ENCODE measurements around the gene SGK2. TPM values are rescaled to one million over a fixed set of nuclear protein-coding genes. Genes with fewer than 3 reads are reported as not detected.

SGK2 gene
- total and polyA plus RNA-seq, 2 of the 13 experiments (the other 11 are each of a cell fraction or from before 2014, with no cell fraction given), result 6.2 to 29.4 TPM

DNA sequence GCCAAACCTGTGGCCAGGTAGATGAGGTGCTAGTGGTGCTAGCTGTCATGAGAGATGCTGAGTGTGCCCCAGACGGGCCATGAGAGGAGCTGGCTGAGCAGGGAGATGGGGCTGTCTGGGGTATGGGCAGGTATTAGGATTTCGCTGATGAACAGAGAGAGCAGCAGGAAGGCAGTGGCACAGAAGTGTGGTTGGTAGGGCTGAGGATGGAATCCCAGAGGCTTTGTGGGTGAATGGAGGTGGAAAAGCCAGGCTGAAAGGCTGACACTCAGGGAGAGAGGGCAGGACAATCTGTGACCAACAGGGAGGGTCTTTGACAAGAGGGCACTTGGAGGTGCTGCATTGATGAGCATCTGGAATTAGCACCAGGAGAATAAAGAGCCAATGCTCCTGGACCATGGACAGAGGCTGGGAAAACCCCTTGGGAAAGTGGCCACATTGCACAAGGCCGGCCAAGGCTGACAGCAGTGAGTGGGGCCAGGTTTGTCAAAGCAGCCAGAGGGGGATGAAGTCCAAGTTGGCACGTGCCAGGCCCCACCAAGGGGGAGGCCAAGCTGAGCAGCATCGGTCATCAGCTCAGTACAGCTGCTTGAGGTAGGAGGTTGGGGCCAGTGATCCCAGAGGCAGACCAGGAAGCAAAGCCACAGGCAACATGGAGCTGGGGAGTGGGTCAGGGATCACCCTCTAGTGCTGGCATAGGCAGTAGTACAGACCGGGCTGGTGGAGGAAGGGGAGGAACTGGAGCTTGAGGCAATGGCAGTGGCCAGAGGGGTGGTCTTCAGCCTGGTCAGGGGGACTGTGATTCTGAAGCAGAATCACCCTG lies 19.7 kb upstream of the SGK2 start (continued):
- TF ChIP-seq BORCS8-MEF2B (CRISPR knock-in tag; IDR thresholded peaks at IDR 0.05), result peak; percentile 57
- peak; percentile 47 for TF ChIP-seq RBM39 (IDR thresholded peaks at IDR 0.05; ENCODE audit: low read depth, low read length, poor library complexity, severe bottlenecking)
- no peak for TF ChIP-seq ZNF333 (CRISPR knock-in tag; IDR thresholded peaks at IDR 0.05; ENCODE audit: borderline replicate concordance)
- TF ChIP-seq NONO (IDR thresholded peaks at IDR 0.05), result no peak
- peak; percentile 55; the same call in 1 of the 2 replicates for TF ChIP-seq NONO (CRISPR knock-in tag; conservative IDR thresholded peaks at IDR 0.05)
- TF ChIP-seq ZNF724P (CRISPR knock-in tag; IDR thresholded peaks at IDR 0.05; ENCODE audit: borderline replicate concordance), result 0 out of 2 replicates have a peak, but pooled peaks have one; percentile 44
- TF ChIP-seq SOX5 (CRISPR knock-in tag; IDR thresholded peaks at IDR 0.05; ENCODE audit: borderline replicate concordance), result 0 out of 2 replicates have a peak, but pooled peaks have one; percentile 19
- no peak for TF ChIP-seq NCOA2 (CRISPR knock-in tag; IDR thresholded peaks at IDR 0.05)
- TF ChIP-seq, protein P1, sequence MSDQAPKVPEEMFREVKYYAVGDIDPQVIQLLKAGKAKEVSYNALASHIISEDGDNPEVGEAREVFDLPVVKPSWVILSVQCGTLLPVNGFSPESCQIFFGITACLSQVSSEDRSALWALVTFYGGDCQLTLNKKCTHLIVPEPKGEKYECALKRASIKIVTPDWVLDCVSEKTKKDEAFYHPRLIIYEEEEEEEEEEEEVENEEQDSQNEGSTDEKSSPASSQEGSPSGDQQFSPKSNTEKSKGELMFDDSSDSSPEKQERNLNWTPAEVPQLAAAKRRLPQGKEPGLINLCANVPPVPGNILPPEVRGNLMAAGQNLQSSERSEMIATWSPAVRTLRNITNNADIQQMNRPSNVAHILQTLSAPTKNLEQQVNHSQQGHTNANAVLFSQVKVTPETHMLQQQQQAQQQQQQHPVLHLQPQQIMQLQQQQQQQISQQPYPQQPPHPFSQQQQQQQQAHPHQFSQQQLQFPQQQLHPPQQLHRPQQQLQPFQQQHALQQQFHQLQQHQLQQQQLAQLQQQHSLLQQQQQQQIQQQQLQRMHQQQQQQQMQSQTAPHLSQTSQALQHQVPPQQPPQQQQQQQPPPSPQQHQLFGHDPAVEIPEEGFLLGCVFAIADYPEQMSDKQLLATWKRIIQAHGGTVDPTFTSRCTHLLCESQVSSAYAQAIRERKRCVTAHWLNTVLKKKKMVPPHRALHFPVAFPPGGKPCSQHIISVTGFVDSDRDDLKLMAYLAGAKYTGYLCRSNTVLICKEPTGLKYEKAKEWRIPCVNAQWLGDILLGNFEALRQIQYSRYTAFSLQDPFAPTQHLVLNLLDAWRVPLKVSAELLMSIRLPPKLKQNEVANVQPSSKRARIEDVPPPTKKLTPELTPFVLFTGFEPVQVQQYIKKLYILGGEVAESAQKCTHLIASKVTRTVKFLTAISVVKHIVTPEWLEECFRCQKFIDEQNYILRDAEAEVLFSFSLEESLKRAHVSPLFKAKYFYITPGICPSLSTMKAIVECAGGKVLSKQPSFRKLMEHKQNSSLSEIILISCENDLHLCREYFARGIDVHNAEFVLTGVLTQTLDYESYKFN (CRISPR knock-in tag; conservative IDR thresholded peaks at IDR 0.05), result peak; percentile 69
- 0 out of 2 replicates have a peak, but pooled peaks have one; percentile 39 for TF ChIP-seq ZNF160 (CRISPR knock-in tag; IDR thresholded peaks at IDR 0.05)
- no peak for TF ChIP-seq ZSCAN25 (CRISPR knock-in tag; IDR thresholded peaks at IDR 0.05)
- TF ChIP-seq SALL2 (CRISPR knock-in tag; IDR thresholded peaks at IDR 0.05), result peak; percentile 59; the same call in 1 of the 2 replicates
- TF ChIP-seq, protein P2, sequence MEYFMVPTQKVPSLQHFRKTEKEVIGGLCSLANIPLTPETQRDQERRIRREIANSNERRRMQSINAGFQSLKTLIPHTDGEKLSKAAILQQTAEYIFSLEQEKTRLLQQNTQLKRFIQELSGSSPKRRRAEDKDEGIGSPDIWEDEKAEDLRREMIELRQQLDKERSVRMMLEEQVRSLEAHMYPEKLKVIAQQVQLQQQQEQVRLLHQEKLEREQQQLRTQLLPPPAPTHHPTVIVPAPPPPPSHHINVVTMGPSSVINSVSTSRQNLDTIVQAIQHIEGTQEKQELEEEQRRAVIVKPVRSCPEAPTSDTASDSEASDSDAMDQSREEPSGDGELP (IDR thresholded peaks at IDR 0.05; ENCODE audit: borderline replicate concordance, low read depth), result peak; percentile 53; the same call in 1 of the 2 replicates
- TF ChIP-seq, protein P3, sequence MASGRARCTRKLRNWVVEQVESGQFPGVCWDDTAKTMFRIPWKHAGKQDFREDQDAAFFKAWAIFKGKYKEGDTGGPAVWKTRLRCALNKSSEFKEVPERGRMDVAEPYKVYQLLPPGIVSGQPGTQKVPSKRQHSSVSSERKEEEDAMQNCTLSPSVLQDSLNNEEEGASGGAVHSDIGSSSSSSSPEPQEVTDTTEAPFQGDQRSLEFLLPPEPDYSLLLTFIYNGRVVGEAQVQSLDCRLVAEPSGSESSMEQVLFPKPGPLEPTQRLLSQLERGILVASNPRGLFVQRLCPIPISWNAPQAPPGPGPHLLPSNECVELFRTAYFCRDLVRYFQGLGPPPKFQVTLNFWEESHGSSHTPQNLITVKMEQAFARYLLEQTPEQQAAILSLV (CRISPR knock-in tag; IDR thresholded peaks at IDR 0.05; ENCODE audit: borderline replicate concordance), result 0 out of 2 replicates have a peak, but pooled peaks have one; percentile 44
- TF ChIP-seq ZNF891 (CRISPR knock-in tag; IDR thresholded peaks at IDR 0.05), result no peak
- TF ChIP-seq ZNF678 (CRISPR knock-in tag; IDR thresholded peaks at IDR 0.05), result no peak
- TF ChIP-seq, protein P4, sequence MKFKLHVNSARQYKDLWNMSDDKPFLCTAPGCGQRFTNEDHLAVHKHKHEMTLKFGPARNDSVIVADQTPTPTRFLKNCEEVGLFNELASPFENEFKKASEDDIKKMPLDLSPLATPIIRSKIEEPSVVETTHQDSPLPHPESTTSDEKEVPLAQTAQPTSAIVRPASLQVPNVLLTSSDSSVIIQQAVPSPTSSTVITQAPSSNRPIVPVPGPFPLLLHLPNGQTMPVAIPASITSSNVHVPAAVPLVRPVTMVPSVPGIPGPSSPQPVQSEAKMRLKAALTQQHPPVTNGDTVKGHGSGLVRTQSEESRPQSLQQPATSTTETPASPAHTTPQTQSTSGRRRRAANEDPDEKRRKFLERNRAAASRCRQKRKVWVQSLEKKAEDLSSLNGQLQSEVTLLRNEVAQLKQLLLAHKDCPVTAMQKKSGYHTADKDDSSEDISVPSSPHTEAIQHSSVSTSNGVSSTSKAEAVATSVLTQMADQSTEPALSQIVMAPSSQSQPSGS (CRISPR knock-in tag; IDR thresholded peaks at IDR 0.05), result peak; percentile 37; the same call in 1 of the 2 replicates
- no peak for TF ChIP-seq ZBTB20 (CRISPR knock-in tag; IDR thresholded peaks at IDR 0.05; ENCODE audit: borderline replicate concordance, low read depth)
- no peak for TF ChIP-seq ZNF317 (CRISPR knock-in tag; IDR thresholded peaks at IDR 0.05)

Data from HepG2 (cell line).